SK-N-SH treated with all-trans-retinoic acid at 6 μM for 48 hours (cell line): Measurements from ENCODE around the gene SYNDIG1.

Source experiments
- ATAC-seq: fragments of 200-7000 bp; cut with Tn5 transposase; 3 replicates; pipeline ENCODE4 v1.9.1; 2020; ENCODE audit warnings: mild to moderate bottlenecking, moderate library complexity
- ARNTL ChIP-seq: fragments of 450-650 bp; formaldehyde crosslinking; IDR thresholded peaks from 2 replicates; pipeline ENCODE4 v1.5.0; 2020; ENCODE audit warnings: low read depth, mild to moderate bottlenecking, moderate library complexity, borderline replicate concordance
- BACH2 ChIP-seq: fragments of 250-450 bp; sonication (Bioruptor Pico); IDR thresholded peaks from 2 replicates; pipeline ENCODE4 v1.9.0; 2021; ENCODE audit warnings: mild to moderate bottlenecking, borderline replicate concordance
- CSDC2 ChIP-seq: fragments of 250-450 bp; sonication (Bioruptor Pico); IDR thresholded peaks from 2 replicates; pipeline ENCODE4 v1.5.0; 2020; ENCODE audit warnings: mild to moderate bottlenecking, moderate library complexity
- ESRRG ChIP-seq: fragments of 250-450 bp; sonication (Bioruptor Pico); IDR thresholded peaks from 2 replicates; pipeline ENCODE4 v1.6.1; 2021; ENCODE audit warnings: mild to moderate bottlenecking
- GLIS3 ChIP-seq: fragments of 250-450 bp; sonication (Bioruptor Pico); IDR thresholded peaks from 2 replicates; pipeline ENCODE4 v1.5.0; 2020; ENCODE audit warnings: mild to moderate bottlenecking, moderate library complexity
- ISL1 ChIP-seq: fragments of 250-450 bp; sonication (Bioruptor Pico); IDR thresholded peaks from 2 replicates; pipeline ENCODE4 v2.1.2; 2022; ENCODE audit warnings: mild to moderate bottlenecking, moderate library complexity
- OSR1 ChIP-seq: fragments of 250-450 bp; sonication (Bioruptor Pico); IDR thresholded peaks from 2 replicates; pipeline ENCODE4 v1.8.0; 2022; ENCODE audit warnings: moderate library complexity, mild to moderate bottlenecking, inconsistent platforms
- PPARA ChIP-seq: fragments of 250-450 bp; sonication (Bioruptor Pico); IDR thresholded peaks from 2 replicates; pipeline ENCODE4 v1.5.0; 2020; ENCODE audit warnings: mild to moderate bottlenecking, borderline replicate concordance
- RARB ChIP-seq: fragments of 250-450 bp; sonication (Bioruptor Pico); IDR thresholded peaks from 2 replicates; pipeline ENCODE4 v1.8.0; 2021; ENCODE audit warnings: mild to moderate bottlenecking, moderate library complexity
- SNAI2 ChIP-seq: fragments of 250-450 bp; sonication (Bioruptor Pico); IDR thresholded peaks from 2 replicates; pipeline ENCODE4 v1.5.0; 2020; ENCODE audit warnings: mild to moderate bottlenecking, moderate library complexity
- TCF4 ChIP-seq: fragments of 250-450 bp; sonication (Bioruptor Pico); IDR thresholded peaks from 2 replicates; pipeline ENCODE4 v1.8.0; 2021; ENCODE audit warnings: mild to moderate bottlenecking, moderate library complexity, borderline replicate concordance
- ZC3H10 ChIP-seq: fragments of 250-450 bp; sonication (Bioruptor Pico); IDR thresholded peaks from 2 replicates; pipeline ENCODE4 v1.5.1; 2021; ENCODE audit warnings: mild to moderate bottlenecking, moderate library complexity
- ZFP3 ChIP-seq: fragments of 250-450 bp; sonication (Bioruptor Pico); IDR thresholded peaks from 2 replicates; pipeline ENCODE4 v1.5.0; 2020; ENCODE audit warnings: mild to moderate bottlenecking, moderate library complexity
- ZFP30 ChIP-seq: fragments of 450-650 bp; formaldehyde crosslinking; IDR thresholded peaks from 2 replicates; pipeline ENCODE4 v1.5.0; 2022; ENCODE audit warnings: mild to moderate bottlenecking, moderate library complexity
- ZNF565 ChIP-seq: fragments of 450-650 bp; formaldehyde crosslinking; conservative IDR thresholded peaks from 2 replicates; pipeline ENCODE4 v1.5.0; 2020; ENCODE audit warnings: low read depth, mild to moderate bottlenecking, moderate library complexity
- ZNF70 ChIP-seq: fragments of 450-650 bp; formaldehyde crosslinking; IDR thresholded peaks from 2 replicates; pipeline ENCODE4 v1.5.0; 2020; ENCODE audit warnings: mild to moderate bottlenecking, moderate library complexity
- ZNF8 ChIP-seq: fragments of 450-650 bp; formaldehyde crosslinking; IDR thresholded peaks from 2 replicates; pipeline ENCODE4 v1.5.0; 2020; ENCODE audit warnings: mild to moderate bottlenecking, moderate library complexity
- TF ChIP-seq, protein P1 (sequence below): fragments of 250-450 bp; sonication (Bioruptor Pico); IDR thresholded peaks from 2 replicates; pipeline ENCODE4 v1.5.1; 2021; ENCODE audit warnings: mild to moderate bottlenecking, moderate library complexity
- TF ChIP-seq, protein P2 (sequence below): fragments of 250-450 bp; sonication (Bioruptor Pico); IDR thresholded peaks from 2 replicates; pipeline ENCODE4 v1.8.0; 2020; ENCODE audit warnings: mild to moderate bottlenecking, moderate library complexity, borderline replicate concordance
- TF ChIP-seq, protein P3 (sequence below): fragments of 250-450 bp; sonication (Bioruptor Pico); IDR thresholded peaks from 2 replicates; pipeline ENCODE4 v1.5.1; 2020; ENCODE audit warnings: low read depth, mild to moderate bottlenecking, moderate library complexity
- TF ChIP-seq, protein P4 (sequence below): fragments of 250-450 bp; sonication (Bioruptor Pico); IDR thresholded peaks from 2 replicates; pipeline ENCODE4 v1.8.0; 2021; ENCODE audit warnings: low read depth, mild to moderate bottlenecking, moderate library complexity, borderline replicate concordance

The SYNDIG1 gene

DNA sequence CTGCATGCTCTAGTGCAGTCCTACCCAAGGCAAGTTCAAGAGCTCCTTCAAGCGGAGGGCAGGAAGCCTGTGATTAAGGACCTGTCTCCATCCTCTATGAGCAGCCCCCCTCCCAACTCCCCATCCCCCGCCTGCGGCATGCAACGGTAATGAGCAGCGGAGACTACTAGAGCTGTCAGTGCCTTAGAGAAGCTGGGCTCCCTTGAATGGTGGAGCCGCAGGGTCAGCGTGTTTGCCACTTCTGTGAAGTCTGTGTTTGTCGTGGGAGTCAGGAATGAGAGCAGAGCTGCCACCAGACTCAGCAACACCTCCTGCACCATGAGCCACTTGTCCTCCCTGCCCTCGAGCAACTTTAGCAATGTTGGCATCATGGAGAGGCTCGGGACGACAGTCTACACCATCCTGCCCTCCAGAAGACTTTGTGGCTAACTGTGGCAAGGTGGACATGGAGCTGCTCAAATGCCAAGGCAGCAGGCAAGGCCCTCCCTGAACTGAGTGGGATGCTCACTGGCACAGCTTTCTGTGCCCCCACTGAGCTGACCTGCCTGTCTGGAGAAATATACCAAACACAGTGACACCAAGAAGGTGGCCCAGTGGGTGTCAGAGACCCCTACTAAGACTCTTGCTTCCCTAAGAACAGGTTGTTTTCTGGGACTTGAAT, 23.8 kb upstream of the SYNDIG1 start:
- no peak for ATAC-seq
- TF ChIP-seq, protein P1, sequence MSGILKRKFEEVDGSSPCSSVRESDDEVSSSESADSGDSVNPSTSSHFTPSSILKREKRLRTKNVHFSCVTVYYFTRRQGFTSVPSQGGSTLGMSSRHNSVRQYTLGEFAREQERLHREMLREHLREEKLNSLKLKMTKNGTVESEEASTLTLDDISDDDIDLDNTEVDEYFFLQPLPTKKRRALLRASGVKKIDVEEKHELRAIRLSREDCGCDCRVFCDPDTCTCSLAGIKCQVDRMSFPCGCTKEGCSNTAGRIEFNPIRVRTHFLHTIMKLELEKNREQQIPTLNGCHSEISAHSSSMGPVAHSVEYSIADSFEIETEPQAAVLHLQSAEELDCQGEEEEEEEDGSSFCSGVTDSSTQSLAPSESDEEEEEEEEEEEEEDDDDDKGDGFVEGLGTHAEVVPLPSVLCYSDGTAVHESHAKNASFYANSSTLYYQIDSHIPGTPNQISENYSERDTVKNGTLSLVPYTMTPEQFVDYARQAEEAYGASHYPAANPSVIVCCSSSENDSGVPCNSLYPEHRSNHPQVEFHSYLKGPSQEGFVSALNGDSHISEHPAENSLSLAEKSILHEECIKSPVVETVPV (CRISPR knock-in tag): no peak
- TF ChIP-seq ZC3H10 (no peak), ARNTL (CRISPR knock-in tag) (no peak), CSDC2 (no peak), TCF4 (no peak), ZFP30 (no peak), ZFP3 (CRISPR knock-in tag) (no peak), SNAI2 (CRISPR knock-in tag) (no peak), RARB (CRISPR knock-in tag) (no peak), GLIS3 (CRISPR knock-in tag) (no peak), BACH2 (no peak), ESRRG (CRISPR knock-in tag) (no peak), ZNF565 (no peak), ZNF8 (CRISPR knock-in tag) (no peak)
- TF ChIP-seq, protein P2, sequence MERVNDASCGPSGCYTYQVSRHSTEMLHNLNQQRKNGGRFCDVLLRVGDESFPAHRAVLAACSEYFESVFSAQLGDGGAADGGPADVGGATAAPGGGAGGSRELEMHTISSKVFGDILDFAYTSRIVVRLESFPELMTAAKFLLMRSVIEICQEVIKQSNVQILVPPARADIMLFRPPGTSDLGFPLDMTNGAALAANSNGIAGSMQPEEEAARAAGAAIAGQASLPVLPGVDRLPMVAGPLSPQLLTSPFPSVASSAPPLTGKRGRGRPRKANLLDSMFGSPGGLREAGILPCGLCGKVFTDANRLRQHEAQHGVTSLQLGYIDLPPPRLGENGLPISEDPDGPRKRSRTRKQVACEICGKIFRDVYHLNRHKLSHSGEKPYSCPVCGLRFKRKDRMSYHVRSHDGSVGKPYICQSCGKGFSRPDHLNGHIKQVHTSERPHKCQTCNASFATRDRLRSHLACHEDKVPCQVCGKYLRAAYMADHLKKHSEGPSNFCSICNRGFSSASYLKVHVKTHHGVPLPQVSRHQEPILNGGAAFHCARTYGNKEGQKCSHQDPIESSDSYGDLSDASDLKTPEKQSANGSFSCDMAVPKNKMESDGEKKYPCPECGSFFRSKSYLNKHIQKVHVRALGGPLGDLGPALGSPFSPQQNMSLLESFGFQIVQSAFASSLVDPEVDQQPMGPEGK (CRISPR knock-in tag): no peak
- TF ChIP-seq, protein P3, sequence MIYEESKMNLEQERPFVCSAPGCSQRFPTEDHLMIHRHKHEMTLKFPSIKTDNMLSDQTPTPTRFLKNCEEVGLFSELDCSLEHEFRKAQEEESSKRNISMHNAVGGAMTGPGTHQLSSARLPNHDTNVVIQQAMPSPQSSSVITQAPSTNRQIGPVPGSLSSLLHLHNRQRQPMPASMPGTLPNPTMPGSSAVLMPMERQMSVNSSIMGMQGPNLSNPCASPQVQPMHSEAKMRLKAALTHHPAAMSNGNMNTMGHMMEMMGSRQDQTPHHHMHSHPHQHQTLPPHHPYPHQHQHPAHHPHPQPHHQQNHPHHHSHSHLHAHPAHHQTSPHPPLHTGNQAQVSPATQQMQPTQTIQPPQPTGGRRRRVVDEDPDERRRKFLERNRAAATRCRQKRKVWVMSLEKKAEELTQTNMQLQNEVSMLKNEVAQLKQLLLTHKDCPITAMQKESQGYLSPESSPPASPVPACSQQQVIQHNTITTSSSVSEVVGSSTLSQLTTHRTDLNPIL (CRISPR knock-in tag): no peak

DNA sequence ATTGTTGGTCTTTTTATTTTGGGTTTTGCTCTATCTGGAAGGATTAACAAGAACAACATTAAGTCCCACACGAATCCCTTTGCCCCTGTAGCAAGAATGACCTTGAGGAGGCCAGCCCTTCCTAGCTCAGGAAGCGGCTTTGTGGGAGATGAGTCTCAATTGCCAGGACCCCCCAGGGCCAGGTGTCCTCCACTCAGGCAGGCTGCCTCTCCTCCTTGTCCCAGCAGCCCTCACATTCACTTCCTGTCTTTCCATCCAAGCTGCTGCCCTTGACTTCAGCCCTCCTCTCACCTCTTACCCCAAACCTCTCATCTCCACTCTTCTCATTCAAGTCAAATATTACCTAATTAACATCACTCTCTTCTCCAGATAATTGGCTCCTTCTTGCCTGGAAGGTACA, 22.6 kb upstream of the SYNDIG1 start:
- ATAC-seq: no peak
- no peak for TF ChIP-seq SNAI2 (CRISPR knock-in tag)
- TF ChIP-seq ARNTL (CRISPR knock-in tag): no peak
- TF ChIP-seq, protein P2 (CRISPR knock-in tag): no peak
- TF ChIP-seq, protein P4, sequence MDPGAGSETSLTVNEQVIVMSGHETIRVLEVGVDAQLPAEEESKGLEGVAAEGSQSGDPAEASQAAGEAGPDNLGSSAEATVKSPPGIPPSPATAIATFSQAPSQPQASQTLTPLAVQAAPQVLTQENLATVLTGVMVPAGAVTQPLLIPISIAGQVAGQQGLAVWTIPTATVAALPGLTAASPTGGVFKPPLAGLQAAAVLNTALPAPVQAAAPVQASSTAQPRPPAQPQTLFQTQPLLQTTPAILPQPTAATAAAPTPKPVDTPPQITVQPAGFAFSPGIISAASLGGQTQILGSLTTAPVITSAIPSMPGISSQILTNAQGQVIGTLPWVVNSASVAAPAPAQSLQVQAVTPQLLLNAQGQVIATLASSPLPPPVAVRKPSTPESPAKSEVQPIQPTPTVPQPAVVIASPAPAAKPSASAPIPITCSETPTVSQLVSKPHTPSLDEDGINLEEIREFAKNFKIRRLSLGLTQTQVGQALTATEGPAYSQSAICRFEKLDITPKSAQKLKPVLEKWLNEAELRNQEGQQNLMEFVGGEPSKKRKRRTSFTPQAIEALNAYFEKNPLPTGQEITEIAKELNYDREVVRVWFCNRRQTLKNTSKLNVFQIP (CRISPR knock-in tag): no peak
- TF ChIP-seq, protein P1 (CRISPR knock-in tag): no peak
- TF ChIP-seq ZC3H10: no peak
- TF ChIP-seq, protein P3 (CRISPR knock-in tag): no peak
- TF ChIP-seq PPARA (CRISPR knock-in tag): no peak
- no peak for TF ChIP-seq BACH2
- TF ChIP-seq ISL1: no peak
- no peak for TF ChIP-seq ZFP3 (CRISPR knock-in tag)
- TF ChIP-seq ZNF565: no peak
- TF ChIP-seq ZFP30: no peak
- no peak for TF ChIP-seq OSR1
- TF ChIP-seq ZNF70 (CRISPR knock-in tag): no peak
- no peak for TF ChIP-seq RARB (CRISPR knock-in tag)
- no peak for TF ChIP-seq GLIS3 (CRISPR knock-in tag)
